ENCODE measurements around the gene ZFP3. TPM values are rescaled to one million over a fixed set of nuclear protein-coding genes. Genes with fewer than 3 reads are reported as not detected.

Gene ZFP3
- total RNA-seq, 1 donor = 1.4 TPM

DNA sequence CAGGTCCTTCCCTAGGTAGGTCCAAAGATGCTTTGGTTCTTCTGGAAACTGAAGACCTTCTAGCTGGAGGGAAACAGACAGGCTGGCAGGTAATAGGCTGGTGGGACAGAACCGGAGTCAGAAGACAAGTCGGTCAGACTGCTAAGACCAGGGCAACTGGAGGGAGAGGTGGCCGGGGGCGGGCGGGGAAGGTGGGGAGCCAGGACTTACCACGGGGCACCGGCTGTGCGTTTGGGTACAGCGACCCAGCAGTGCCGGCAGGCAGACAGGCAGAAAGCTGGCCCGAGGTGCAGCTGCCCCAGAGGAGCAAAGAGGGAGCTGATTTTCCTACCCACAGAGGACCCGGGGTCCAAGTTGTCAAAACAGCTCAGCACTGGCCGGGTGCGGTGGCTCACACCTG is 43.6 kb upstream of the ZFP3 start:
- H3K4me3 ChIP-seq (ENCODE audit: low read depth, low read length) = no peak overlapping the region
- DNase-seq (ENCODE audit: low read depth) = no peak
- TF ChIP-seq, protein P1, sequence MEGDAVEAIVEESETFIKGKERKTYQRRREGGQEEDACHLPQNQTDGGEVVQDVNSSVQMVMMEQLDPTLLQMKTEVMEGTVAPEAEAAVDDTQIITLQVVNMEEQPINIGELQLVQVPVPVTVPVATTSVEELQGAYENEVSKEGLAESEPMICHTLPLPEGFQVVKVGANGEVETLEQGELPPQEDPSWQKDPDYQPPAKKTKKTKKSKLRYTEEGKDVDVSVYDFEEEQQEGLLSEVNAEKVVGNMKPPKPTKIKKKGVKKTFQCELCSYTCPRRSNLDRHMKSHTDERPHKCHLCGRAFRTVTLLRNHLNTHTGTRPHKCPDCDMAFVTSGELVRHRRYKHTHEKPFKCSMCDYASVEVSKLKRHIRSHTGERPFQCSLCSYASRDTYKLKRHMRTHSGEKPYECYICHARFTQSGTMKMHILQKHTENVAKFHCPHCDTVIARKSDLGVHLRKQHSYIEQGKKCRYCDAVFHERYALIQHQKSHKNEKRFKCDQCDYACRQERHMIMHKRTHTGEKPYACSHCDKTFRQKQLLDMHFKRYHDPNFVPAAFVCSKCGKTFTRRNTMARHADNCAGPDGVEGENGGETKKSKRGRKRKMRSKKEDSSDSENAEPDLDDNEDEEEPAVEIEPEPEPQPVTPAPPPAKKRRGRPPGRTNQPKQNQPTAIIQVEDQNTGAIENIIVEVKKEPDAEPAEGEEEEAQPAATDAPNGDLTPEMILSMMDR (IDR thresholded peaks at IDR 0.05; ENCODE audit: insufficient read depth, low read length) = no peak

DNA sequence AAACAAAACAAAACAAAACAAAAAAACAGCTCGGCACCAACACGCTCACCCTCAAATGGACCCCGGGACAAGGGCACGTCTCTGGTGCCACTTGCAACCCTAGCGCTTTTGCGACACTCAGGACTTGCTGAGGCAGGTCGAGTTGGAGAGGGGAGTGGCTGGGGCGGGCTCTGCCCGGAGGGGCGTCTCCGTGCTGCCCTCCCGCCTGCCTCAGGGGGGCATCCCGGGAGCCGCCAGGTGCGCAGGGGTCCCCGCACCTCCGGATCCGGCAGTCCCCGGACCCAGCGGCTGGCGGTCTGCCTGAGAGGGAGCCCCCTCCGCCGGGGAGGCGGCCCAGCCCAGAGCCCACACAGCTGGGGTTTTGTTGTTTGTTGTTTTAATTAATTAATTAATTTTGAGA is 43.0 kb upstream of the ZFP3 start, which contains the start of gene SLC52A1:
Gene SLC52A1, minus strand, starts transcription at position 112 of the 400 bp plus-strand sequence. CDS start 820 bp downstream, outside the sequence.
- TF ChIP-seq, protein P1 (IDR thresholded peaks at IDR 0.05; ENCODE audit: insufficient read depth, low read length) = no peak
- no peak within 1 kb of the TSS for H3K4me3 ChIP-seq (ENCODE audit: low read depth, low read length)
- no peak for DNase-seq (ENCODE audit: low read depth)

DNA sequence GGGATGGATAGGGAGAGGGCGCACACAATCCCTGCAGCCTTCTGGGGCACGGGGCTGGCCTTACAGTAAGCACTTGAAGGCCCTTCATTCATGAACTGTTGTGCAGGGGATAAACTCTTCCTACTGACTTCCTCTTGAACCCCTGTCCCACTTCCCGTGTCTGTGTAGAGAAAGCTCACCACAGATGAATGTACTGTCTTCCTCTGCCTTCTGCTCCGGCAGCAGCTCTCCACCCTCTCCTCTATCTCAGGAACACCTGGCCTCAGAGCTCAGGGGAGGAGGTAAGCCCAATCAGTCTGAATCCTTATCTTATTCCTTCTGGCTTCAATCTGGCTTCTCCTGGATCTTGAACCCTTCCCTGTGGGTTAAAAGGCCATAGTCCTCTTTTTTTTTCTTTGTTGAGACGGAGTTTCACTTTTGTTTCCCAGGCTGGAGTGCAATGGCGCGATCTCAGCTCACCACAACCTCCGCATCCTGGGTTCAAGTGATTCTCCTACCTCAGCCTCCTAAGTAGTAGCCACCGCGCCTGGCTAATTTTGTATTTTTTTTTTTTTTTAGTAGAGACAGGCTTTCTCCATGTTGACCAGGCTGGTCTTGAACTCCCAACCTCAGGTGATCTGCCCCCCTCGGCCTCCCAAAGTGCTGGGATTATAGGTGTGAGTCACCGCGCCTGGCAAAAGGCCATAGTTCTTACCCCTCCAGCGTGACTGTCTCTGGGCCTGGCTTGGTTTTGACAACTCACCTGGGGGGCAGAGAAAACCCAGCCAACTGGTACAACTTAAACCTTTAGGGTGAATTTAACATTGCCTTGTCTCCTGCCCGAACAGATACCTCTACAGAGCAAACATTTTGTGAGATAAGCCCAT is 35.9 kb upstream of the ZFP3 start:
- DNase-seq (ENCODE audit: low read depth) = no peak
- TF ChIP-seq, protein P1 (IDR thresholded peaks at IDR 0.05; ENCODE audit: insufficient read depth, low read length) = no peak
- H3K4me3 ChIP-seq (ENCODE audit: low read depth, low read length) = no peak overlapping the region

GRCh38 chr17:5043524-5043923 is 34.7 kb upstream of the ZFP3 start:
- no peak for DNase-seq (ENCODE audit: low read depth)
- H3K4me3 ChIP-seq (ENCODE audit: low read depth, low read length) = no peak overlapping the region
- TF ChIP-seq, protein P1 (IDR thresholded peaks at IDR 0.05; ENCODE audit: insufficient read depth, low read length) = no peak

DNA sequence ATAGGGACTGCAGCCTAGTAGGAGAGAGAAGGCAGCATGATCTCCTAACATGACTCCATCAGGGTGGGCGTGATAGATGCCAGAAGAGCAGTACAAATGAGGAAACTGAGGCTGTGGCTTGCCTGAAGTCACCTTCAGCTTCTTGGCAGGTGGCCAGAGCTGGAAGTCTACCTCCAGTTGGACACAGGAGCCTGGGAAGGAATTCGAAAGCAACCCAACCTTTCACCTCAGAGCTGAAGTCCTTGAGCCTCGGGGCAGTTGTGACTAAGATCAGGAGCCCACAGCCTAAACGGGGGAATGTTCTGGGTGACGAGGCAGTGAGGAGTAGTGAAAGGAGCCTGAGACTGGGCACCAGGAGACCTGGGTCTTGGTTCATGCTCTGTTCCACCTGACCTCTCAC is 33.6 kb upstream of the ZFP3 start:
- H3K4me3 ChIP-seq (ENCODE audit: low read depth, low read length) = no peak overlapping the region
- no peak for DNase-seq (ENCODE audit: low read depth)
- TF ChIP-seq, protein P1 (IDR thresholded peaks at IDR 0.05; ENCODE audit: insufficient read depth, low read length) = no peak

DNA sequence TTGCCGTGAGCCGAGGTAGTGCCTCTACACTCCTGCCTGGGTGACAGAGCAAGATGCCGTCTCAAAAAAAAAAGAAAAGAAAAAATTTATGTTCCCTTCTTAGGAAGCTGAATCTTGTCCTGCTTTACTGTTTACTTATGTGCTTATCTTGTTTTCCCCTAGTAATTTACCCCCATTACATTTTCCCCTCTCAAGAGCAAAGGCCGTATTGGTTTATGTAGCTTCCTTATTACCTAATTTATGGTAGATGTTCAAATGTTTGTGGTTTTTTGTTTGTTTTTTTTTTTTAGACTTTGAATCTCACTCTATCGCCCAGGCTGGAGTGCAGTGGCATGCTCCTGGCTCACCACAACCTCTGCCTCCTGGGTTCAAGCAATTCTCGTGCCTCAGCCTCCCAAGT is 32.8 kb upstream of the ZFP3 start:
- TF ChIP-seq, protein P1 (IDR thresholded peaks at IDR 0.05; ENCODE audit: insufficient read depth, low read length) = no peak
- no peak overlapping the region for H3K4me3 ChIP-seq (ENCODE audit: low read depth, low read length)
- DNase-seq (ENCODE audit: low read depth) = no peak

Measured in fibroblast of the aortic adventitia (primary cell).